GM18873 (cell line): ENCODE measurements around the gene KRTAP2-4.
"Not testable (repeated sequence)": the region's sequence is repeated elsewhere in the genome, so short reads cannot be mapped to it uniquely, and the experiment has no call there.

ENCODE experiments used
- ATAC-seq: cut with Tn5 transposase; IDR thresholded peaks from one replicate; pipeline ENCODE4 v1.9.1; 2021; ENCODE audit warnings: mild to moderate bottlenecking, moderate library complexity, moderate number of reproducible peaks; ENCODE audit not compliant: unreplicated experiment, low FRiP score

The KRTAP2-4 gene

DNA sequence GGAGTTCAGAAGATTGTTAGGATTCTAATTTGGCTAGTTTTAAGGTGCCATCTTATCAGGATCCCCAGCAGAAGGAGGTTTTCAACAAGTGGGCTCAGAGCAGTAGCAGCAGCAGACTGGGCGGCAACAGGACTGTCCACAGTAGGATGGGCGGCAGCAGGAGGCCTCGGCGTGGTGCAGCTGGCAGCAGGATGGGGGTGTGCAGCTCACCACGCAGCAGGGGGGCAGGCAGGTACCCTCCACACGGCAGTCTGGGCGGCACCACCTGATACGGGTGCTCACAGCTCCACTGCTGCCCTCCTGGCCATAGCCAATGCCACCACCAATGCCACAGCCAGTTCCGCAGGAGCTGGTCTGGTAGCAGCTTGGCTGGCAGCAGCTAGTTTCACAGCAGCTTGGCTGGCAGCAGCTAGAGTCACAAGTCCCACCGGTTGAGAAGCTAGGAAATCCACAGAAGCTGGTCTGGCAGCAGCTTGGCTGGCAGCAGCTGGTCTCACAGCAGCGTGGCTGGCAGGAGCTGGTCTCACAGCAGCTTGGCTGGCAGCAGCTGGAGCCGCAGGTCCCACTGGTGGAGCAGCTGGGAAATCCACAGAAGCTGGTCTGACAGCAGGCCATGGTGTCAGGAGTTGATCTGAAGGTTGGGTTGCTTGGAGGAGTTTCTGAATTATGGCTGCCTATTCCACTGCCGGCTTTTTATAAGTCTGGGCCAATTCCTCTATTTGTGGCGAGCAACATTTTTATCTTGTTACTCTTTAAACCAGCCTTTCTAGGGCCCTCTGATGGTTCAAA is 24.7 kb downstream of the KRTAP2-4 start, which contains the start of gene KRTAP1-1:
KRTAP1-1 (minus strand) TSS at position 668 of the 789 bp plus-strand sequence; CDS start at position 615, 53 bp downstream.
- ATAC-seq, result not testable (repeated sequence)

DNA sequence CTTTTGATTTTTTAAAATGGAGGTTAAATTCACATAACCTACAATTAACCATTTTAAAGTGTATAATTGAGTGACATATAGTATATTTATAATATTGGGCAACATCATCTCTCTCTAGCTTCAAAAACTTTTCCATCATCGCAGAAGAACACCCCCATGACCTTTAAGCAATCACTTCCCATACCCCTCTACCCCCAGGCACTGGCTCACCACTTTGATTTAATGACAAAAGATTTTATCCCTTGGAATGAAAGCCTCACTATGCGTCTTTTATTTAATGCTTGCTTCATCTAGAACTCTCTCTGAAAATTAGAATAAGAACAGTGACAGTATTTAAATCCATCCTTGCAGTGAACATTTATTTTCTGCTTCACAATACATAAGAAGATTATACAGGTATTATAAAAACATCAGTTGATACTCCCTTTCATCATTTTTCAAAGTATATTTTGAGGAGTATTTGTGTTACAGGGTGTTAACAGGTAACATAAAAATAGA is 27.8 kb downstream of the KRTAP2-4 start:
- no peak for ATAC-seq

DNA sequence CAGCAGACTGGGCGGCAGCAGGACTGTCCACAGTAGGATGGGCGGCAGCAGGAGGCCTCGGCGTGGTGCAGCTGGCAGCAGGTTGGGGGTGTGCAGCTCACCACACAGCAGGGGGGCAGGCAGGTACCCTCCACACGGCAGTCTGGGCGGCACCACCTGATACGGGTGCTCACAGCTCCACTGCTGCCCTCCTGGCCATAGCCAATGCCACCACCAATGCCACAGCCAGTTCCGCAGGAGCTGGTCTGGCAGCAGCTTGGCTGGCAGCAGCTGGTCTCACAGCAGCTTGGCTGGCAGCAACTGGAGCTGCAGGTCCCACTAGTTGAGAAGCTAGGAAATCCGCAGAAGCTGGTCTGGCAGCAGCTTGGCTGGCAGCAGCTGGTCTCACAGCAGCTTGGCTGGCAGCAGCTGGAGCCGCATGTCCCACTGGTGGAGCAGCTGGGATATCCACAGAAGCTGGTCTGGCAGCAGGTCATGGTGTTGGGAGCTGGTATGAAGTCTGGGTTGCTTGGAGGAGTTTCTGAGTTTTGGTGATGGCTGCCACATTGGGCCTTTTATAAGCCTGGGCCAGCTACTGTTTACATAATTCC is 31.2 kb downstream of the KRTAP2-4 start, which contains the start of gene KRTAP1-3:
KRTAP1-3 (minus strand) TSS at position 529 of the 590 bp plus-strand sequence; CDS start at position 476, 53 bp downstream.
- not testable (repeated sequence) for ATAC-seq

DNA sequence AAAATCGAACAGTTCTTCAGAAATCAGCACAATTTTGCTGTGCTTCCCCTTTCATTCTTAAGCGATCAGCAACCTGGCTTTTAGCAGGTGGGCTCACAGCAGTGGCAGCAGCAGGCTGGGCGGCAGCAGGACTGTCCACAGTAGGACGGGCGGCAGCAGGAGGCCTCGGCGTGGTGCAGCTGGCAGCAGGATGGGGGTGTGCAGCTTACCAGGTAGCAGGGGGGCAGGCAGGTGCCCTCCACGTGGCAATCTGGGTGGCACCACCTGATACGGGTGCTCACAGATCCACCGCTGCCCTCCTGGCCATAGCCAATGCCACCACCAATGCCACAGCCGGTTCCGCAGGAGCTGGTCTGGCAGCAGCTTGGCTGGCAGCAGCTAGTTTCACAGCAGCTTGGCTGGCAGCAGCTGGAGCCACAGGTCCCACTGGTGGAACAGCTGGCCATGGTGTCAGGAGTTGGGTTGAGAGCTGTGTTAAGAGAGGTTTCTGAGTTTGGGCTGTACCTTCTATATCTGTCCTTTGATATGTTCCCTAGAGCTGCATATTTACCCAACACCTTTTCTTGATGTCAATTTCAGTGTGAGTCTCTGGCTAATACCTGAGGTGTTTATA is 35.9 kb downstream of the KRTAP2-4 start, which contains the start of gene KRTAP1-4:
KRTAP1-4 (minus strand) TSS at position 563 of the 613 bp plus-strand sequence; CDS start at position 446, 117 bp downstream.
- no peak for ATAC-seq

DNA sequence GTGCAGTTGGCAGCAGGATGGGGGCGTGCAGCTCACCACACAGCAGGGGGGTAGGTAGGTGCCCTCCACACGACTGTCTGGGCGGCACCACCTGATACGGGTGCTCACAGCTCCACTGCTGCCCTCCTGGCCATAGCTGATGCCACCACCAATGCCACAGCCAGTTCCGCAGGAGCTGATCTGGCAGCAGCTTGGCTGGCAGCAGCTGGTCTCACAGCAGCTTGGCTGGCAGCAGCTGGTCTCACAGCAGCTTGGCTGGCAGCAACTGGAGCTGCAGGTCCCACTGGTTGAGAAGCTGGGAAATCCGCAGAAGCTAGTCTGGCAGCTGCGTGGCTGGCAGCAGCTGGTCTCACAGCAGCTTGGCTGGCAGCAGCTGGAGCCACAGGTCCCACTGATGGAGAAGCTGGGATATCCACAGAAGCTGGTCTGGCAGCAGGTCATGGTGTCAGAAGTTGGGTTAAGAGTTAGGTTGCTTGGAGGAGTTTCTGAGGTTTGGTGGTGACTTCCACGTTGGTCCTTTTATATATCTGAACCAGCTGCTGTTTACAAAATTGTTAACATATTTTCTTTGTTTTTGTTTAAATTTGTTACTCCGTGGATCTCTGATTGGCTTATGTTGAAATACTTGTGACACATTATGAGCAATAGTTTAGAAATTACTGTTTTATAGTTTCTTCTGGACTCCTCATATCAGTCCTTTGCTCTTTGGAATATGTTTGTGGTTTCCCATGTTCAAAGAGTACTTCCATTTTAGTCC is 38.8 kb downstream of the KRTAP2-4 start, which contains the start of gene KRTAP1-5:
KRTAP1-5 (minus strand) TSS at position 494 of the 757 bp plus-strand sequence; CDS start at position 441, 53 bp downstream.
- no peak for ATAC-seq

DNA sequence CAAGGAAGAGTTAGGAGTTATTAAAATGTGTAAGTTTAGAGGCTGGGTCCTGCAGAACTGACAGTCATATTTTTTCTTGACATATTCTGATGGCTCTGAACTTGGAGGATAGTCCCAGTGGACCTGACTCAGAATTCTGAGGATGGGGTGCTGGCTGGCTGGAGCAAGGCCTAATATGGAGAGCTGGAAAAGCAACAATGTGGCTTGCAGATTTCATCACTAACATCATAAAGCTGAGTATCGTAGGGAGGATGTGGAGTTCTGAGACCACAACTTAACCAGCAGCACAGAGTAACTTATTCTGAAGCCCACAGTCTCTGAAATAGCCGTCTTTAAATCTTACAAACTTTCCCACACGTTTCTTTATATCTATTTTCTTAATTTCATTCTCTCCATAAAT is 41.0 kb downstream of the KRTAP2-4 start:
- ATAC-seq, result no peak

- no peak for ATAC-seq
These were observed 45.3 kb downstream of the KRTAP2-4 start for GRCh38 chr17:41020336-41020735.

- ATAC-seq, result no peak
These were observed 46.3 kb downstream of the KRTAP2-4 start for GRCh38 chr17:41019415-41019814.

DNA sequence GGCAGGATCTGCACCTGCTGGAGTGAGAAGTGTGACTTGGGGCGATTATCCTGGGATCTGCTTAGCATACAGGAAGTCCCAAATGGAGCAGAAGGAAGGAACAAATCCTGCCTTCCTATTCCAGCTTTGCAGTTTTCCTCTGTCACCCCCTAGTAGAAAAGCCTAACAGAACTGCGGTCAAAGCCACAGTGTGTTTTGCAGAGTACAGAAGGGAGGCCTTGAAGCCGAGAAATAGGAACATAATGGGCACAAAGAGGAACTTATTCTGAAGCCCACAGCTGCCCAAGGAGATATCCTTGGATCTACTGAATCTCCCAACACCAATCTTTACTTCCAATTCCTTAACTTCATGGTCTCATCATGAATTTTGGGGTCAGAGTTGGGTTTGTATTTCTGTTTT is 47.1 kb downstream of the KRTAP2-4 start:
- ATAC-seq, result no peak

GRCh38 chr17:41016578-41017215 is 49.0 kb downstream of the KRTAP2-4 start:
- ATAC-seq, result no peak

GRCh38 chr17:41015454-41015853 is 50.2 kb downstream of the KRTAP2-4 start:
- ATAC-seq, result no peak
